Testis (tissue), 3 donors: ENCODE data around the gene GPR183. TPM values are rescaled to one million over a fixed set of nuclear protein-coding genes. Genes with fewer than 3 reads are reported as not detected.

Experiments
- DNase-seq: peaks from one replicate; pipeline ENCODE4 v3.0.0-alpha.2; 2019
- H3K27ac ChIP-seq, 2 donors: fragments of 200-600 bp; sonication (generic); one replicate each; pipeline ENCODE4 v1.5.1; 2019
- H3K27me3 ChIP-seq: fragments of 200-600 bp; sonication (generic); one replicate; pipeline ENCODE4 v1.5.1; 2019
- H3K36me3 ChIP-seq: fragments of 200-600 bp; sonication (generic); one replicate; pipeline ENCODE4 v1.5.1; 2017; ENCODE audit warnings: low read depth; ENCODE audit errors: missing control alignments
- H3K4me1 ChIP-seq: fragments of 200-600 bp; sonication (generic); one replicate; pipeline ENCODE4 v1.5.1; 2019
- H3K4me3 ChIP-seq, 2 donors: fragments of 200-600 bp; sonication (generic); one replicate each; pipeline ENCODE4 v1.5.1; 2017 to 2019
- H3K9me3 ChIP-seq: fragments of 200-600 bp; sonication (generic); one replicate; pipeline ENCODE4 v1.5.1; 2017
- POLR2A ChIP-seq: fragments of 450-650 bp; IDR thresholded peaks from one replicate; pipeline ENCODE4 v1.6.1; 2017; ENCODE audit warnings: antibody characterized with exemption, mild to moderate bottlenecking, moderate library complexity
- WGBS, 2 donors: methylation state at CpG; one replicate each; pipeline ENCODE4 v1.1.5; 2018; 5-methylcytosine and 5-hydroxymethylcytosine counted together
- intact Hi-C: fragments of 100-400 bp; cut with DNase I; formaldehyde crosslinking; loops from one replicate; pipeline ENCODE4 v1.15.1; 2023; ENCODE audit warnings: low total_unique reads
- polyA plus RNA-seq: library from polyadenylated mRNA; stranded (reverse); fragments of 350-450 nt; fragmentation: Illumina TruSeq; extraction: RNeasy Lipid Tissue Mini Kit (QIAGEN cat#74804); gene quantifications from one replicate; pipeline ENCODE4 v1.2.3, GENCODE V29; 2014; ENCODE audit warnings: low read depth, low replicate concordance; ENCODE audit not compliant: insufficient read depth
- total RNA-seq, 2 donors: library from RNA; depleted of rRNA; stranded (reverse); fragments of >200 nt; gene quantifications; one replicate each; pipeline ENCODE4 v1.2.3, GENCODE V29; 2016
- TF ChIP-seq, protein P1 (sequence below), 3 experiments: fragments of 450-650 bp in 2 of 3; fragments of 200-600 bp in 1 of 3; sonication (generic) in 1 of 3; IDR thresholded peaks; one replicate each; pipeline ENCODE4 v1.5.1; 2016 to 2019; ENCODE audit warnings: antibody characterized with exemption in 3 of 3, mild to moderate bottlenecking in 2 of 3, moderate library complexity in 1 of 3

The GPR183 gene
- total and polyA plus RNA-seq, 3 donors from 2014 or later, result 0.39 to 6.9 (median 2.3) TPM

DNA sequence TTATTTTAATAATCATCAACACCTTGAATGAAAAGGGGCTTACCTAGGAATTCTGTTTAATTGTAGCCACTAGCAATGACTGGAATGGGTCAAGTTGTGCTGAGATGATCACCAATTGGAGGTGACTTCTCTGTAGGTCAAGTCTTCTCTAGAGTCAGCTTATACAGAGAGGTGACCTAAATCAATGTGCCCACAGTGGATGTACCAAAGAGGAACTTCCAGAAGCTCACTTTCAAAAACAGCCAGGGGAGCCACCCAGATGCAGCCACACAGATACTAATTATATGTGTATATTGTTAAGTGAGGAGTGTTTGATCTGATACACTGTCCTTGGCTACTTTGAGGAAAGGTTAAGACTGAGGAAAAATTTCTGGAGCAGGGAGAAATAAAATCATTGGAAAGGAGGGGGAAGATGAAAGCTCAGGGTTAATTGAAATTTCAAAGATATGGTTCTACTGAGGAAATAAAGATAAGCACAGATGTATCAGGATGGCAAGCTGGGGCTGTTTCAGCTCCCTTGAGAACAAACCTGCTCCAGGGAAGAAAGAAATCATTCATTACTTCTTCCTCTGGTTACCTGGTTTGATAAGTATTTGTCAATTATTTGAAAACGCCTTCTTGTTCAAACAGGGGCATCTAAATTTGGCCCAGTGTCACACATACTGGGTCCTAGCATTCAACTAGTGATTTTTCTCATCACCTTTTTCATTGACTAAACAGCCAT, 5.1 kb downstream of the GPR183 start:
- no peak for DNase-seq
- no peak for TF ChIP-seq POLR2A
- TF ChIP-seq, protein P1, sequence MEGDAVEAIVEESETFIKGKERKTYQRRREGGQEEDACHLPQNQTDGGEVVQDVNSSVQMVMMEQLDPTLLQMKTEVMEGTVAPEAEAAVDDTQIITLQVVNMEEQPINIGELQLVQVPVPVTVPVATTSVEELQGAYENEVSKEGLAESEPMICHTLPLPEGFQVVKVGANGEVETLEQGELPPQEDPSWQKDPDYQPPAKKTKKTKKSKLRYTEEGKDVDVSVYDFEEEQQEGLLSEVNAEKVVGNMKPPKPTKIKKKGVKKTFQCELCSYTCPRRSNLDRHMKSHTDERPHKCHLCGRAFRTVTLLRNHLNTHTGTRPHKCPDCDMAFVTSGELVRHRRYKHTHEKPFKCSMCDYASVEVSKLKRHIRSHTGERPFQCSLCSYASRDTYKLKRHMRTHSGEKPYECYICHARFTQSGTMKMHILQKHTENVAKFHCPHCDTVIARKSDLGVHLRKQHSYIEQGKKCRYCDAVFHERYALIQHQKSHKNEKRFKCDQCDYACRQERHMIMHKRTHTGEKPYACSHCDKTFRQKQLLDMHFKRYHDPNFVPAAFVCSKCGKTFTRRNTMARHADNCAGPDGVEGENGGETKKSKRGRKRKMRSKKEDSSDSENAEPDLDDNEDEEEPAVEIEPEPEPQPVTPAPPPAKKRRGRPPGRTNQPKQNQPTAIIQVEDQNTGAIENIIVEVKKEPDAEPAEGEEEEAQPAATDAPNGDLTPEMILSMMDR (IDR thresholded peaks at IDR 0.05), result no peak
- H3K27ac ChIP-seq, result no peak overlapping the region

DNA sequence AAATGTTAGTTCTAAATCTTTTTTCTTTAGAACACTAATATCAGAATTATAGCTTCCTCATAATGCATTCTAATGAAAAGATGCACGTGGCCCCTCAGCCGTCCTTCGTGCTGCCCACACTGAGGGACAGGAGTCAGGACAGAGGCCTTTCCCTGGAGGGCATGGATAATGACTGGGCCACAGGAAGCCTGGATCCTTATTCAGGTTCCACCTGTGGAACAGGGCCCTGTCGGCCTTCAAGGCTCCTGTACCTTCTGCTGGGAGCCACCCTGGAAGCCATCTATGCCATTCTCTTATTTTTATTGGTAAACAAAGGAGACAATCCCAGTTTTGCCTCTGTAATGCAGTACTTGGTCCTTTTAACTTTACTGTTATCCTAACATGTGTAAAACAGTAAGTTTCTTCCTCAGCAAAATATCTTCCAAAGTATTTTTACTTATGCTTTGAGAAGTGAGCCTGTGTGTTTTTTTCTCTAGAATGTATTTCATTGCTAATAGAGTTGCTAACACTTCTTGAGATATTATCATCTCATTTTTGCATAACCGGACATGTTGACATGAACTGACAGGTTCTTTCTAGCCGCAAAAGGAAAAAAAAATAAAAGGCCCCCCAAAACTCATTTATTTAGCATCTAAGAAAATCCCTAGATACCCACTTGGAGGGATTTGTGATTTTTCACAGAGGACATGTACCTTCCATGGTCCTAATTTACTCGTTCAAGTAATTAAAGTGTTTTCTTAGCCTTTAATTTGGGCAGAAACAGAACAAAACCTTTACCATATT, 6.0 kb downstream of the GPR183 start:
- intact Hi-C loops, result no loop called here
- Histone ChIP-seq H3K27ac (no peak overlapping the region), H3K9me3 (no peaks in the 10 kb centered on the region), H3K4me1 (no peaks in the 10 kb centered on the region), H3K27me3 (no peaks in the 10 kb centered on the region), H3K4me3 (no peak overlapping the region), H3K36me3 (no peaks in the 10 kb centered on the region)
- TF ChIP-seq POLR2A, result no peak
- TF ChIP-seq, protein P1 (IDR thresholded peaks at IDR 0.05), result no peak
- DNase-seq, result no peak
- 88 to 89% methylated on average over 7 of the region's 7 CpGs for WGBS, 2 donors

More for the DNA sequence above, 5.1 kb downstream of the GPR183 start:
- intact Hi-C loops, result no loop called here
- no peaks in the 10 kb centered on the region for H3K36me3 ChIP-seq
- H3K27me3 ChIP-seq, result no peaks in the 10 kb centered on the region
- H3K4me3 ChIP-seq, result no peak overlapping the region
- no peaks in the 10 kb centered on the region for H3K9me3 ChIP-seq
- no peaks in the 10 kb centered on the region for H3K4me1 ChIP-seq
- 90 to 94% methylated on average over 1 of the region's 1 CpG for WGBS, 2 donors

DNA sequence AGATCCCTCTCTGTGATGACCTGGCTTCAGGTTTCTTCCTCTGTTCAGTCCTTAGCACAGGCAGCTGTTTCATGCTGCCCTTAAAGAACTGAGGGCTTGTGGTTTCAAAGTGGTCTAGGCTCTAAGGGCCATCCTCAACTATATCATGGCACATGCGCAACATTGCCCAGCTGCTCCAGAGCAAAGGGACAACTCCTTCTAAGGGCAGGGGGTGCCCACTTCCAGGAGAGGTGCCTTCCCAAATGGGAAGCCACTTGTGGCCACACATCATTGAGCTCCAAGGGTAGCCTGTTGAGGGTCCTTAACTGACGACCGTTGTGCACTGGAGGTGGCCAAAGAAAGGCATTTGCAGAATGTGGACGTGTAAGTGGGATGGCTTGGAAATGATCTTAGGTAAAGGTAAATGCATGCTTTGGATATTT, 7.3 kb downstream of the GPR183 start:
- DNase-seq, result no peak
- Histone ChIP-seq H3K36me3 (no peaks in the 10 kb centered on the region), H3K9me3 (no peaks in the 10 kb centered on the region), H3K4me1 (no peaks in the 10 kb centered on the region), H3K27ac (no peak overlapping the region), H3K4me3 (no peak overlapping the region), H3K27me3 (no peaks in the 10 kb centered on the region)
- intact Hi-C loops, result no loop called here
- 96 to 98% methylated on average over 4 of the region's 4 CpGs for WGBS, 2 donors
- TF ChIP-seq, protein P1 (IDR thresholded peaks at IDR 0.05), result no peak
- no peak for TF ChIP-seq POLR2A

DNA sequence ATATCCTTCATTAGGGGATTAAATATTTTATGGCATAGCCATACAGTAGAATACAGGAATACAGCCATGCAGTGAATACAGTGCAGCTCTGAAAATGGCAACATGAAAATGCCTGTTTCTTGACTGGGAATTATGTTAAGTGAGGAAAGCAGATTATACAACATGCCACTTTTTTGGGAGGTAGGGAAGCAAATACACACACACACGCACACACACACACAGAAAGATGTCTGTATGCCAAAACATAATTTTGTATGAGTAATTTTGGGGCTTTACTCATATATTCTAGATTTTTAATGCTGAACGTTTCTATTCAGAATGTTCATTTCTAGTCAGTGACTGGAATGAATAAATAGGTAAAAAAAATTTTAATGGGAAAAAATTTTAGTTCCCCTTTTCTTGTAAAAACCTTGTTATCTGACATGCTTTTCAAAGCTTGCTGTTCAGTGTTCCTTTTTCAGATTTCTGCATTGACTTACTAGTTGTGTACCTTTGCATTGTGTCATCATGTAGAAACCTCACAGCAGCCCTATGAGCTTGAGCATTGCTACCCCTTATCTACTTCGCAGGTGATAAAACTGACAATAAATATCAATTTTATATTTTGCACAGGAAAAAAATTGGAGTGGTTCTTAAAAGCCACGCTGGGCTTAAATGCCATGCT, 7.8 kb downstream of the GPR183 start:
- TF ChIP-seq POLR2A, result no peak
- TF ChIP-seq, protein P1 (IDR thresholded peaks at IDR 0.05), result no peak
- H3K27me3 ChIP-seq, result no peaks in the 10 kb centered on the region
- no peaks in the 10 kb centered on the region for H3K4me1 ChIP-seq
- H3K4me3 ChIP-seq, result no peak overlapping the region
- intact Hi-C loops, result no loop called here
- WGBS, 2 donors, result 81 to 85% methylated on average over 4 of the region's 4 CpGs
- no peak for DNase-seq
- H3K36me3 ChIP-seq, result no peaks in the 10 kb centered on the region
- H3K9me3 ChIP-seq, result no peaks in the 10 kb centered on the region
- H3K27ac ChIP-seq, result no peak overlapping the region
